ENCODE measurements around the gene SORCS2.

The SORCS2 gene

GRCh38 chr4:7423391-7423790 is 231.1 kb downstream of the SORCS2 start (continued):
- TF ChIP-seq PRDM1 (tag by site-specific recombination; IDR thresholded peaks at IDR 0.05) (no peak), ZNF202 (tag by site-specific recombination; IDR thresholded peaks at IDR 0.05; ENCODE audit: borderline replicate concordance) (no peak)

GRCh38 chr4:7423801-7424552 is 231.6 kb downstream of the SORCS2 start:
- H3K4me3 ChIP-seq (ENCODE audit: low read depth, low read length), result no peak overlapping the region
- TF ChIP-seq GLI4 (tag by site-specific recombination; IDR thresholded peaks at IDR 0.05) (no peak), ZIC2 (tag by site-specific recombination; IDR thresholded peaks at IDR 0.05) (peak; percentile 61)
- no peaks in the 10 kb centered on the region for H3K36me3 ChIP-seq (ENCODE audit: control insufficient read depth in 2 of 2, insufficient read depth in 1 of 2, low read length in 2 of 2)
- H3K9me3 ChIP-seq (ENCODE audit: control insufficient read depth, insufficient read depth, low read depth, low read length), result no peaks in the 10 kb centered on the region
- H3K4me1 ChIP-seq (ENCODE audit: control insufficient read depth, insufficient read depth, low read length), result no peaks in the 10 kb centered on the region
- ChIA-PET POLR2A (no interaction called here), CTCF (interaction anchor here (0.5 kb wide), 1 partner anchor 88 kb away, joined by 3 read pairs; no protein-coding TSS in a partner anchor)
- no peak overlapping the region for H3K27ac ChIP-seq (ENCODE audit: extremely low read depth, low read depth, low read length)

- ChIA-PET CTCF (no interaction called here), POLR2A (no interaction called here)
- Histone ChIP-seq H3K9me3 (ENCODE audit: control insufficient read depth, insufficient read depth, low read depth, low read length) (no peaks in the 10 kb centered on the region), H3K4me3 (ENCODE audit: low read depth, low read length) (no peak overlapping the region), H3K36me3 (ENCODE audit: control insufficient read depth in 2 of 2, insufficient read depth in 1 of 2, low read length in 2 of 2) (no peaks in the 10 kb centered on the region), H3K4me1 (ENCODE audit: control insufficient read depth, insufficient read depth, low read length) (no peaks in the 10 kb centered on the region), H3K27ac (ENCODE audit: extremely low read depth, low read depth, low read length) (no peak overlapping the region)
- TF ChIP-seq ZFP3 (tag by site-specific recombination; IDR thresholded peaks at IDR 0.05; ENCODE audit: low read depth), result no peak
- no peak for TF ChIP-seq ZBTB1 (tag by site-specific recombination; IDR thresholded peaks at IDR 0.05)
- peak; percentile 51; the same call in 1 of the 2 replicates for TF ChIP-seq ZIC2 (tag by site-specific recombination; IDR thresholded peaks at IDR 0.05)
Observed at GRCh38 chr4:7424553-7425111, 232.3 kb downstream of the SORCS2 start.

GRCh38 chr4:7425124-7425523 is 232.8 kb downstream of the SORCS2 start:
- ChIA-PET CTCF (no interaction called here), POLR2A (no interaction called here)
- no peaks in the 10 kb centered on the region for H3K9me3 ChIP-seq (ENCODE audit: control insufficient read depth, insufficient read depth, low read depth, low read length)
- H3K36me3 ChIP-seq (ENCODE audit: control insufficient read depth in 2 of 2, insufficient read depth in 1 of 2, low read length in 2 of 2), result no peaks in the 10 kb centered on the region
- H3K4me3 ChIP-seq (ENCODE audit: low read depth, low read length), result no peak overlapping the region
- no peak overlapping the region for H3K27ac ChIP-seq (ENCODE audit: extremely low read depth, low read depth, low read length)
- H3K4me1 ChIP-seq (ENCODE audit: control insufficient read depth, insufficient read depth, low read length), result no peaks in the 10 kb centered on the region
- TF ChIP-seq ZSCAN5A (tag by site-specific recombination; IDR thresholded peaks at IDR 0.05) (no peak), ZNF214 (tag by site-specific recombination; IDR thresholded peaks at IDR 0.05; ENCODE audit: borderline replicate concordance) (no peak), PRDM4 (tag by site-specific recombination; IDR thresholded peaks at IDR 0.05) (no peak), ZNF843 (tag by site-specific recombination; IDR thresholded peaks at IDR 0.05) (no peak), ZNF362 (tag by site-specific recombination; IDR thresholded peaks at IDR 0.05) (no peak), ZNF266 (tag by site-specific recombination; IDR thresholded peaks at IDR 0.05; ENCODE audit: low read depth) (no peak), ZNF518A (tag by site-specific recombination; conservative IDR thresholded peaks at IDR 0.05; ENCODE audit: low read depth) (no peak), ZNF394 (tag by site-specific recombination; IDR thresholded peaks at IDR 0.05; ENCODE audit: borderline replicate concordance) (no peak), ZNF157 (tag by site-specific recombination; IDR thresholded peaks at IDR 0.05) (no peak), ZNF777 (tag by site-specific recombination; IDR thresholded peaks at IDR 0.05; ENCODE audit: borderline replicate concordance) (no peak), KLF1 (tag by site-specific recombination; IDR thresholded peaks at IDR 0.05) (no peak), TCF7L2 (IDR thresholded peaks at IDR 0.05; ENCODE audit: borderline replicate concordance, low read depth, low read length) (no peak), ZBTB1 (tag by site-specific recombination; IDR thresholded peaks at IDR 0.05) (no peak), ZFP3 (tag by site-specific recombination; IDR thresholded peaks at IDR 0.05; ENCODE audit: low read depth) (no peak)

All from HEK293 (cell line).